HepG2 (cell line): ENCODE data around the gene RBP2. TPM values are rescaled to one million over a fixed set of nuclear protein-coding genes. Genes with fewer than 3 reads are reported as not detected.

Experiments
- ATAC-seq: fragments of 200-7000 bp; cut with Tn5 transposase; 3 replicates; pipeline ENCODE4 v1.9.1; 2020; ENCODE audit warnings: mild to moderate bottlenecking, moderate library complexity
- BruUV-seq: library from RNA; stranded (reverse); fragments of 400-500 nt; replicated peaks from 2 replicates; lab custom pipeline; 2021; lab: Mats Ljungman, UMichigan
- CTCF ChIA-PET: fragments of 300-600 bp; formaldehyde crosslinking; extraction: SDS; loops from one replicate; lab custom pipeline; 2021; ENCODE audit warnings: low total read pairs, inconsistent platforms, low intra/inter-chr PET ratio; lab: Yijun Ruan, JAX
- POLR2A ChIA-PET: fragments of 350-600 bp; sonication (Branson Sonifier 250); formaldehyde crosslinking; loops from one replicate; lab custom pipeline; 2020; ENCODE audit warnings: antibody characterized with exemption, inconsistent platforms; lab: Yijun Ruan, JAX
- DNase-seq: peaks from one replicate; pipeline ENCODE4 v3.0.0-alpha.2; 2015; ENCODE audit warnings: low spot score
- FAIRE-seq: peaks from 3 replicates; lab custom pipeline; 2011; peaks lifted over from hg19 to GRCh38; lab: Jason Lieb, UNC
- H2AFZ ChIP-seq: one replicate; pipeline ENCODE4 v1.6.1; 2011; ENCODE audit warnings: low read length, inconsistent platforms
- H3K27ac ChIP-seq: fragments of 300-600 bp; 3 replicates; pipeline ENCODE4 v1.8.0; 2011; ENCODE audit warnings: mixed run types, mild to moderate bottlenecking, mixed read lengths, low read length, inconsistent platforms; ENCODE audit not compliant: insufficient read depth; ENCODE audit errors: extremely low read length
- H3K27me3 ChIP-seq, 2 experiments: fragments of 200-600 bp in 1 of 2; 2 replicates in 1 of 2; 3 replicates in 1 of 2; pipeline versions ENCODE4 v1.6.0 to v1.8.0; 2011; ENCODE audit warnings: low read length in 2 of 2, mild to moderate bottlenecking in 2 of 2, moderate library complexity in 2 of 2, inconsistent platforms in 1 of 2; ENCODE audit not compliant: insufficient read depth in 2 of 2, control insufficient read depth in 1 of 2
- H3K36me3 ChIP-seq, 2 experiments: fragments of 200-600 bp in 1 of 2; replicated peaks in 1 of 2; 2 replicates in 1 of 2; 3 replicates in 1 of 2; pipeline versions ENCODE4 v1.5.1 to v1.8.0; 2011; ENCODE audit warnings: low read length in 2 of 2, inconsistent platforms in 1 of 2; ENCODE audit not compliant: insufficient read depth in 2 of 2, control insufficient read depth in 1 of 2
- H3K4me1 ChIP-seq: 2 replicates; pipeline ENCODE4 v1.5.1; 2012; ENCODE audit warnings: low read length, inconsistent platforms; ENCODE audit not compliant: insufficient read depth
- H3K4me2 ChIP-seq: 2 replicates; pipeline ENCODE4 v1.6.0; 2011; ENCODE audit warnings: low read depth, low read length, inconsistent platforms
- H3K4me3 ChIP-seq, 3 experiments: fragments of 200-600 bp in 1 of 3; sonication (generic), shearing (Covaris generic) in 1 of 3; replicated peaks in 1 of 3; 2 replicates each; pipeline ENCODE4 v1.5.1; 2011 to 2016; ENCODE audit warnings: low read length in 3 of 3, inconsistent platforms in 2 of 3, low read depth in 2 of 3, mild to moderate bottlenecking in 2 of 3, control low read depth in 1 of 3, mixed read lengths in 1 of 3; ENCODE audit not compliant: insufficient read depth in 1 of 3
- H3K79me2 ChIP-seq: one replicate; pipeline ENCODE4 v1.6.1; 2011; ENCODE audit warnings: low read length, inconsistent platforms; ENCODE audit not compliant: insufficient read depth
- H3K9ac ChIP-seq: 2 replicates; pipeline ENCODE4 v1.6.0; 2011; ENCODE audit warnings: mild to moderate bottlenecking, low read depth, low read length, inconsistent platforms; ENCODE audit not compliant: insufficient read depth
- H3K9me3 ChIP-seq: 2 replicates; pipeline ENCODE4 v1.5.1; 2012; ENCODE audit warnings: mild to moderate bottlenecking, low read length
- H4K20me1 ChIP-seq: 2 replicates; pipeline ENCODE4 v1.6.0; 2011; ENCODE audit warnings: inconsistent platforms, mild to moderate bottlenecking, low read length, moderate library complexity; ENCODE audit not compliant: insufficient read depth
- ATF6 ChIP-seq: sonication (generic); formaldehyde crosslinking; conservative IDR thresholded peaks from 2 replicates; pipeline ENCODE4 v1.4.0; 2020; ENCODE audit warnings: missing genetic modification reagents
- IRX3 ChIP-seq: sonication (generic); formaldehyde crosslinking; IDR thresholded peaks from 2 replicates; pipeline ENCODE4 v1.8.1; 2023; ENCODE audit warnings: mild to moderate bottlenecking, low read depth, missing genetic modification reagents, borderline replicate concordance
- KLF15 ChIP-seq: sonication (generic); formaldehyde crosslinking; IDR thresholded peaks from 2 replicates; pipeline ENCODE4 v1.8.1; 2023; ENCODE audit warnings: borderline replicate concordance, mild to moderate bottlenecking, inconsistent platforms, missing genetic modification reagents, mixed read lengths
- PITX1 ChIP-seq: sonication (generic); formaldehyde crosslinking; IDR thresholded peaks from 2 replicates; pipeline ENCODE4 v1.5.1; 2020; ENCODE audit warnings: mild to moderate bottlenecking, missing genetic modification reagents
- PTBP1 ChIP-seq: fragments of 200-400 bp; formaldehyde crosslinking; IDR thresholded peaks from 2 replicates; pipeline ENCODE4 v1.6.1; 2018; ENCODE audit warnings: low read length, low read depth; ENCODE audit not compliant: poor library complexity, severe bottlenecking
- RAD51 ChIP-seq: fragments of 450-650 bp; IDR thresholded peaks from 2 replicates; pipeline ENCODE4 v1.6.1; 2016; ENCODE audit warnings: borderline replicate concordance
- SETDB1 ChIP-seq: sonication (generic); formaldehyde crosslinking; IDR thresholded peaks from 2 replicates; pipeline ENCODE4 v1.5.1; 2020; ENCODE audit warnings: missing genetic modification reagents, mild to moderate bottlenecking, borderline replicate concordance
- SRY ChIP-seq: sonication (generic); formaldehyde crosslinking; IDR thresholded peaks from 2 replicates; pipeline ENCODE4 v1.8.0; 2022; ENCODE audit warnings: mild to moderate bottlenecking, missing genetic modification reagents
- ZNF143 ChIP-seq: sonication (generic); formaldehyde crosslinking; IDR thresholded peaks from 2 replicates; pipeline ENCODE4 v1.4.0; 2020; ENCODE audit warnings: missing genetic modification reagents
- ZNF224 ChIP-seq: sonication (generic); formaldehyde crosslinking; IDR thresholded peaks from 2 replicates; pipeline ENCODE4 v1.5.0; 2020; ENCODE audit warnings: mild to moderate bottlenecking, missing genetic modification reagents
- ZNF556 ChIP-seq: sonication (generic); formaldehyde crosslinking; IDR thresholded peaks from 2 replicates; pipeline ENCODE4 v1.4.0; 2020; ENCODE audit warnings: mild to moderate bottlenecking, missing genetic modification reagents, borderline replicate concordance
- ZNF616 ChIP-seq: sonication (generic); formaldehyde crosslinking; IDR thresholded peaks from 2 replicates; pipeline ENCODE4 v1.5.0; 2020; ENCODE audit warnings: low read depth, mild to moderate bottlenecking, missing genetic modification reagents
- WGBS: methylation state at CpG from one replicate; pipeline ENCODE4 v1.1.6; 2017; ENCODE audit warnings: low lambda C conversion rate; 5-methylcytosine and 5-hydroxymethylcytosine counted together
- in situ Hi-C: cut with HindIII; loops from 2 replicates; pipeline ENCODE4 v1.10.0; 2017; ENCODE audit warnings: low pct_unique_long_range_greater_than_20kb; ENCODE audit not compliant: extremely low pct_ligation_motif_present
- intact Hi-C: fragments of 100-400 bp; cut with micrococcal nuclease; formaldehyde crosslinking; loops from one replicate; pipeline ENCODE4 v1.10.0; 2022; ENCODE audit not compliant: unreplicated experiment
- polyA plus RNA-seq, 8 experiments: library from polyadenylated mRNA; depleted of rRNA in 3 of 8; stranded (reverse) in 7 of 8; unstranded in 1 of 8; fragments of >200 nt; fragmentation: Illumina TruSeq in 4 of 8; extraction: Trizol in 4 of 8; gene quantifications; 2 replicates each; pipeline versions ENCODE4 v1.2.1 to v1.2.3, GENCODE V29; 2011 to 2016; ENCODE audit warnings: low read depth in 4 of 8, missing spikeins in 1 of 8, mixed read lengths in 1 of 8; ENCODE audit not compliant: insufficient read depth in 1 of 8
- total RNA-seq, 5 experiments: library from RNA; depleted of rRNA; stranded (reverse); fragments of >200 nt; fragmentation: Illumina TruSeq; extraction: Trizol; gene quantifications; 2 replicates each; pipeline ENCODE4 v1.2.3, GENCODE V29; 2016; ENCODE audit warnings: low read depth in 1 of 5
- TF ChIP-seq, protein P1 (sequence below): IDR thresholded peaks from 2 replicates; pipeline ENCODE4 v1.6.1; 2016
- TF ChIP-seq, protein P2 (sequence below): sonication (generic); formaldehyde crosslinking; conservative IDR thresholded peaks from 2 replicates; pipeline ENCODE4 v1.8.1; 2023; ENCODE audit warnings: missing genetic modification reagents
- TF ChIP-seq, protein P3 (sequence below): sonication (generic); formaldehyde crosslinking; IDR thresholded peaks from 2 replicates; pipeline ENCODE4 v1.8.0; 2022; ENCODE audit warnings: low read depth, missing genetic modification reagents

Gene RBP2
- total and polyA plus RNA-seq, 2 of the 13 experiments (the other 11 are each of a cell fraction or from before 2014, with no cell fraction given): 0.17 to 2.5 TPM

DNA sequence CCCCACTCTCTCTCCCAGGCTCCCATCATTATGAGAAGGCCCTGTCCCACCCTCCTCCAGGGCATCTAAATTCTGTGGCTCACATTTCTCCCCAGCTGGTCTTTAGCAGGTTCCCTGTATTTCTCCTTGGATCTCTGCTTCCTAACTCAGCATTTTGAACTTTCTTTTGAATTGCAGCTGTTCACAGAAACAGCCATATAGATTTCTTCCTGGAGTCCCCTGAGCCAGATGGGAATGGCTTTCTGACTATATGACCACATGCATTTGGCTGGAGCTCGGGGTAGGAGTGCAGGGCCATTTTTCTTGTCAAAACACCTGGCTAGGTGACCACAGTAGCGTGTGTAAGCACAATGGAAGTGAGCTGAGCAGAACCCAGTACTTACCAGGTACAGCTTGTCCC lies 22.0 kb downstream of the RBP2 start:
- no TSS peak for BruUV-seq
- no peak overlapping the region for H3K27ac ChIP-seq
- no peak for FAIRE-seq

More for the DNA sequence above, 22.0 kb downstream of the RBP2 start:
- no peak for ATAC-seq
- Histone ChIP-seq H2AFZ (no peak overlapping the region), H4K20me1 (no peaks in the 10 kb centered on the region), H3K36me3 (no peaks in the 10 kb centered on the region), H3K4me2 (no peak overlapping the region), H3K4me1 (peaks cover 20% of the 10 kb centered on the region), H3K9ac (no peak overlapping the region), H3K79me2 (no peaks in the 10 kb centered on the region), H3K4me3 (no peak overlapping the region), H3K9me3 (no peaks in the 10 kb centered on the region), H3K27me3 (no peaks in the 10 kb centered on the region)
- intact Hi-C loops: no loop called here
- no peak for TF ChIP-seq ATF6 (CRISPR knock-in tag)
- no peak for TF ChIP-seq SRY
- TF ChIP-seq PITX1: no peak
- no peak for TF ChIP-seq ZNF616 (CRISPR knock-in tag)
- no peak for TF ChIP-seq SETDB1
- TF ChIP-seq, protein P1, sequence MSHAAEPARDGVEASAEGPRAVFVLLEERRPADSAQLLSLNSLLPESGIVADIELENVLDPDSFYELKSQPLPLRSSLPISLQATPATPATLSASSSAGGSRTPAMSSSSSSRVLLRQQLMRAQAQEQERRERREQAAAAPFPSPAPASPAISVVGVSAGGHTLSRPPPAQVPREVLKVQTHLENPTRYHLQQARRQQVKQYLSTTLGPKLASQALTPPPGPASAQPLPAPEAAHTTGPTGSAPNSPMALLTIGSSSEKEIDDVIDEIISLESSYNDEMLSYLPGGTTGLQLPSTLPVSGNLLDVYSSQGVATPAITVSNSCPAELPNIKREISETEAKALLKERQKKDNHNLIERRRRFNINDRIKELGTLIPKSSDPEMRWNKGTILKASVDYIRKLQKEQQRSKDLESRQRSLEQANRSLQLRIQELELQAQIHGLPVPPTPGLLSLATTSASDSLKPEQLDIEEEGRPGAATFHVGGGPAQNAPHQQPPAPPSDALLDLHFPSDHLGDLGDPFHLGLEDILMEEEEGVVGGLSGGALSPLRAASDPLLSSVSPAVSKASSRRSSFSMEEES (CRISPR knock-in tag): no peak
- no peak for TF ChIP-seq KLF15 (CRISPR knock-in tag)
- TF ChIP-seq IRX3 (CRISPR knock-in tag): no peak
- no peak for TF ChIP-seq RAD51
- TF ChIP-seq, protein P2, sequence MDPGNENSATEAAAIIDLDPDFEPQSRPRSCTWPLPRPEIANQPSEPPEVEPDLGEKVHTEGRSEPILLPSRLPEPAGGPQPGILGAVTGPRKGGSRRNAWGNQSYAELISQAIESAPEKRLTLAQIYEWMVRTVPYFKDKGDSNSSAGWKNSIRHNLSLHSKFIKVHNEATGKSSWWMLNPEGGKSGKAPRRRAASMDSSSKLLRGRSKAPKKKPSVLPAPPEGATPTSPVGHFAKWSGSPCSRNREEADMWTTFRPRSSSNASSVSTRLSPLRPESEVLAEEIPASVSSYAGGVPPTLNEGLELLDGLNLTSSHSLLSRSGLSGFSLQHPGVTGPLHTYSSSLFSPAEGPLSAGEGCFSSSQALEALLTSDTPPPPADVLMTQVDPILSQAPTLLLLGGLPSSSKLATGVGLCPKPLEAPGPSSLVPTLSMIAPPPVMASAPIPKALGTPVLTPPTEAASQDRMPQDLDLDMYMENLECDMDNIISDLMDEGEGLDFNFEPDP (CRISPR knock-in tag): no peak
- TF ChIP-seq ZNF556 (CRISPR knock-in tag): no peak
- TF ChIP-seq, protein P3, sequence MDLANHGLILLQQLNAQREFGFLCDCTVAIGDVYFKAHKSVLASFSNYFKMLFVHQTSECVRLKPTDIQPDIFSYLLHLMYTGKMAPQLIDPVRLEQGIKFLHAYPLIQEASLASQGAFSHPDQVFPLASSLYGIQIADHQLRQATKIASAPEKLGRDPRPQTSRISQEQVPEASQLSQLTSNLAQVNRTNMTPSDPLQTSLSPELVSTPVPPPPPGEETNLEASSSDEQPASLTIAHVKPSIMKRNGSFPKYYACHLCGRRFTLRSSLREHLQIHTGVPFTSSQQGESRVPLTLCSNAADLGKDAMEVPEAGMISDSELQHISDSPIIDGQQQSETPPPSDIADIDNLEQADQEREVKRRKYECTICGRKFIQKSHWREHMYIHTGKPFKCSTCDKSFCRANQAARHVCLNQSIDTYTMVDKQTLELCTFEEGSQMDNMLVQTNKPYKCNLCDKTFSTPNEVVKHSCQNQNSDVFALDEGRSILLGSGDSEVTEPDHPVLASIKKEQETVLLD (CRISPR knock-in tag): no peak
- no peak for TF ChIP-seq PTBP1
- TF ChIP-seq ZNF224 (CRISPR knock-in tag): no peak
- TF ChIP-seq ZNF143: no peak
- DNase-seq: no peak
- POLR2A ChIA-PET: no interaction called here
- CTCF ChIA-PET: no interaction called here
- WGBS: 17% methylated on average over 2 of the region's 2 CpGs
- in situ Hi-C loops: no loop called here
